ENCODE data around the gene SERINC3.

SERINC3 gene

GRCh38 chr20:44467289-44467883 is 54.5 kb downstream of the SERINC3 start:
- no peak for DNase-seq (ENCODE audit: extremely low read depth in 1 of 2, low read depth in 1 of 2)

GRCh38 chr20:44465001-44465560 is 56.8 kb downstream of the SERINC3 start:
- DNase-seq (ENCODE audit: extremely low read depth in 1 of 2, low read depth in 1 of 2) = no peak

GRCh38 chr20:44464514-44464913 is 57.4 kb downstream of the SERINC3 start:
- DNase-seq (ENCODE audit: extremely low read depth in 1 of 2, low read depth in 1 of 2) = no peak

- no peak for DNase-seq (ENCODE audit: extremely low read depth in 1 of 2, low read depth in 1 of 2)
Measured at GRCh38 chr20:44463466-44463865, 58.4 kb downstream of the SERINC3 start.

- no peak for DNase-seq (ENCODE audit: extremely low read depth in 1 of 2, low read depth in 1 of 2)
Measured at GRCh38 chr20:44461803-44462174, 60.1 kb downstream of the SERINC3 start.

- DNase-seq (ENCODE audit: extremely low read depth in 1 of 2, low read depth in 1 of 2) = no peak
Measured at GRCh38 chr20:44461142-44461802, 60.6 kb downstream of the SERINC3 start.

GRCh38 chr20:44460795-44461141 is 61.1 kb downstream of the SERINC3 start:
- DNase-seq (ENCODE audit: extremely low read depth in 1 of 2, low read depth in 1 of 2) = no peak

GRCh38 chr20:44459271-44459670 is 62.6 kb downstream of the SERINC3 start:
- DNase-seq (ENCODE audit: extremely low read depth in 1 of 2, low read depth in 1 of 2) = no peak

GRCh38 chr20:44457016-44457415 is 64.9 kb downstream of the SERINC3 start:
- DNase-seq (ENCODE audit: extremely low read depth in 1 of 2, low read depth in 1 of 2) = no peak

- no peak for DNase-seq (ENCODE audit: extremely low read depth in 1 of 2, low read depth in 1 of 2)
Measured at GRCh38 chr20:44456611-44457010, 65.3 kb downstream of the SERINC3 start.

GRCh38 chr20:44455126-44455525 is 66.7 kb downstream of the SERINC3 start:
- DNase-seq (ENCODE audit: extremely low read depth in 1 of 2, low read depth in 1 of 2) = no peak

- no peak for DNase-seq (ENCODE audit: extremely low read depth in 1 of 2, low read depth in 1 of 2)
Measured at GRCh38 chr20:44454306-44454963, 67.4 kb downstream of the SERINC3 start.

GRCh38 chr20:44450903-44451450 is 70.9 kb downstream of the SERINC3 start:
- no peak for DNase-seq (ENCODE audit: extremely low read depth in 1 of 2, low read depth in 1 of 2)

- DNase-seq (ENCODE audit: extremely low read depth in 1 of 2, low read depth in 1 of 2) = no peak
Measured at GRCh38 chr20:44450281-44450889, 71.5 kb downstream of the SERINC3 start.

GRCh38 chr20:44449864-44450263 is 72.0 kb downstream of the SERINC3 start:
- DNase-seq (ENCODE audit: extremely low read depth in 1 of 2, low read depth in 1 of 2) = no peak

- DNase-seq (ENCODE audit: extremely low read depth in 1 of 2, low read depth in 1 of 2) = no peak
Measured at GRCh38 chr20:44448753-44449546, 72.9 kb downstream of the SERINC3 start.

- no peak for DNase-seq (ENCODE audit: extremely low read depth in 1 of 2, low read depth in 1 of 2)
Measured at GRCh38 chr20:44447827-44448419, 73.9 kb downstream of the SERINC3 start.
